HG03280 (cell line): Measurements from ENCODE around the gene ERO1A.

ENCODE experiments used
- ATAC-seq: cut with Tn5 transposase; IDR thresholded peaks from one replicate; pipeline ENCODE4 v1.9.1; 2021; ENCODE audit warnings: mild to moderate bottlenecking, moderate library complexity; ENCODE audit not compliant: unreplicated experiment

ERO1A gene

DNA sequence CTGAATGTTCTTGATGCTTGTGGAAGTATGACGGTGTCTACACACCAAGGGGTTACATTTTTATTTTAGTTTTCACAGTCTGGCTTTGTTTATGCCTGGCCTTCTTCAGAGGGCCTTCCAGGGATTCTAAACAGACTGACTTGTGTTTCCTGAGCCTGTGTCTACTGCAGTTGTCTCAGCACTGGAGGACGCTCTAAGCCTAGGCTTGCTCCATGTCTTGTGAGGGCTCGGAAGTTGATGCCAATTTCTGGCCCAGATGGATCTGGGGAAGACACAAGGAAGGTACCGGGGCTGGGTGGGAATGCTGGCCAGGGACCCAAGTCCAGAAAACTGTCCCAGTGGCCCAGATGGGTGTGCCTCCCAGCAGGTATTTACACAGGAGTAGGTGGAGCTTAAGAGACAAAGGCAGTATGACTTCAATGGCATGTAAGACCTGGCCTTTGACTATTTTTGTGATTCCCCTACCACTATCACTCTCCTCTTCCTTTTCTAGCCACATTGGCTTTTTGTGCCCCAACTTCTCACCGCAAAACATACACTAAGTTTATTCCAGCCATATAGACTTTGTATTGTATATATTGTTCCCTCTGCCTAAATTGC, 85.8 kb downstream of the ERO1A start:
- no peak for ATAC-seq

DNA sequence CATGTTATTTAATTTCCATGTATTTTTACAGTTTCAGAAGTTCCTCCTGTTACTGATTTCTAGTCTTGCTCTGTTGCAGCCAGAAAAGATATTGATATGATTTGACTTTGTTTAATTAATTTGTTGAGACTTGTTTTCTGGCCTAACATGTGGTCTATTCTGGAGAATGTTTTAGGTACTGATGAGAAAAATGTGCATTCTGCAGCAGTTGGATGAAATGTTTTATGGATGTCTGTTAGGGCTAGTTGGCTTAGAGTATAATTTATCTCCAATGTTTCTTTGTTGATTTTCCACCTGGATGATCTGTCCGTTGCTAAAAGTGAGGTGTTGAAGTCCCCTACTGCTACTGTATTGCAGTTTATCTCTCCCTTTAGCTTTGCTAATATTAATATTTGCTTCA, 88.3 kb downstream of the ERO1A start:
- no peak for ATAC-seq

DNA sequence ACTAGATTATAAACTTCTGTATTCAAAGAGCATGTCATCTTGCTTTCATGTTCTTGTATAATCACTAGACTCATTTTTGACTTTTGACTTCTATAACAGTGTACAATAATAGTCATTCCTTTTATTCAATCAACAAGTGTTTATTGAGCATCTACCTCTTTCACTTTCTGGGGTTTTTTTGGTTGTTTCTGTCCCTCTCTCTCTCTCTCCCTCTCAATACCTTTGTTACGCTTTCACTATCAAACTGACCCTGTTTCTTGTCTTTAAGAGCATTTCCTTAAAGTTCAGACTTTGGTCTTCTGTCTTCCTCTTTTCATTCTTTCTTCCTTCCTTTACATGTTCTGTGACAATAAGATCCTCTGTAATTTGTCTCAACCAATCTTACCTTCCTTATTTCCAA, 93.2 kb downstream of the ERO1A start:
- no peak for ATAC-seq

DNA sequence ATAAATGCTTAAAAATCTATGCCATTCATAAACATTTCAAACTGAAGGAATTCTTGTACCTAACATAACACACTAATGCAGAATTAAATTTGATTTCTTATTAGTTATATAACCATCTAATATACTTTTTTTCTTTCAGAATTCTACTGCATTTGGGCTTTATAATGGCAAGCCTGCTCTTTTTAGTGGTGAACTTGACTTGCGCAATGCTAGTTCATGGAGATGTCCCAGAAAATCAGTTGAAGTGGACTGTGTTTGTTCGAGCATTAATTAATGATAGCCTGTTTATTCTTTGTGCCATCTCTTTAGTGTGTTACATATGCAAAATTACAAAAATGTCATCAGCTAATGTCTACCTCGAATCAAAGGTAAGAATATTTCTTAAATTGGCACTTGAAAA, 95.4 kb downstream of the ERO1A start:
- no peak for ATAC-seq

DNA sequence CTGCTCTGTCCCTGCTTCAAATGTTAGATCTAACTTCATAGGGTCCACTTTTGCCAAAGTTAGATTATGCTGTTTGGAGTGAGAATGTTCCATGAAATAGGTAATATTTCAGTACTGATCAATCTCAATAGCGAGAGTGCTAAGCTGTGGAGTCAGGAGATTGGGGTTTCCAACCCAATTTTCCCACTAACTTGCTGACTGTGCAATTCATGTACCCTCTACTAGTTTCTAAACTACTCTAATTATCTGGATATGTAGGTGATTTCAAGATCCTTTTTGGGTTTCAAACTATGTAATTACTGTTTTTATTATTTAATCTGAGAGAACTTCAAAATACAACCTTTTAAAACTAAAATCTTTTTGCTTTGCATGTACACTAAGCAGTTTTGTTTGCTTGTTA, 96.8 kb downstream of the ERO1A start:
- no peak for ATAC-seq

DNA sequence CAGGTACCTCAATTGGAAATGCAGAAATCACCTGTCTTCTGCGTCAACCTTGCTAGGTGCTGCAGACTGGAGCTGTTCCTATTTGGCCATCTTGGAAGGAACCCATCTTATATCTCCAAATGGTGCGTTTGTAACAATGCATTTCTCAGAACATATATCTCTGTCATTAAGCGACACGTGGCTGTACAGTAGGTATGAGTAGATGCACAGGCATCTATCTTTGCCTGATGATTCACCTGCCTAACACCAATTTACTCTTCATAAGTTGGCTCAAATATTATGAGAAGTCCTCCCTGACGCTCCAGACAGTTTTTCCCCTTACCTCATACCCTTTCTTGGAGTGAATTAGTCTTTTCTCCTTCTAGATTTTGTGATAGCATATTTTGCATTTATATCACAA, 98.5 kb downstream of the ERO1A start:
- ATAC-seq = no peak

DNA sequence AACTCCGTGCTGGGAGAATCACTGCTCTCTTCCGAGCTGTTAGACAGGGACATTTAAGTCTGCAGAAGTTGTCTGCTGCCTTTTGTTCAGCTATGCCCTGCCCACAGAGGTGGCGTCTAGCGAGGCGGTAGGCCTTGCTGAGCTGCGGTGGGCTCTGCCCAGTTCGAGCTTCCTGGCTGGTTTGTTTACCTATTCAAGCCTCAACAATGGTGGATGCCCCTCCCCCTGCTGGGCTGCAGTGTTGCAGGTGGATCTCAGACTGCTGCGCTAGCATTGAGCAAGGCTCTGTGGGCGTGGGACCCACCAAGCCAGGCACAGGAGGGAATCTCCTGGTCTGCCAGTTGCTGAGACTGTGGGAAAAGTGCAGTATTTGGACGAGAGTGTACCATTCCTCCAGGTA, 99.0 kb downstream of the ERO1A start:
- ATAC-seq = no peak

DNA sequence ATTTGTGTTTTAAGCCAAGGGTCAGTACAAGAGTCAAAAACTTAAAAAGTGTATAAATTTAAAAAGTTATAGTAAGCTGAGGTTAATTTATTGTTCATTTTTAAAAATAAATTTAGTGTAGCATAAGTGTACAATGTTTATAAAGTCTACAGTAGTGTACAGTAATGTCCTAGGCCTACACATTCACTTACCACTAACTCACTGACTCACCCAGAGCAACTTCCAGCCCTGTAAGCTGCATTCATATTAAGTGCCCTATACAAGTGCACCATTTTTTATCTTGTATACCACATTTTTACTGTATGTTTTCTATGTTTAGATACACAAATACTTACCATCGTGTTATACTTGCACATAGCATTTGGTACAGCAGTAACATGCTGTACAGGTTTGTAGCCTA, 105.0 kb downstream of the ERO1A start:
- no peak for ATAC-seq
